Measurements from ENCODE around the gene RARB. TPM values are rescaled to one million over a fixed set of nuclear protein-coding genes. Genes with fewer than 3 reads are reported as not detected.

The RARB gene
- total and polyA plus RNA-seq, 2 donors (not counting 1 experiment from before 2014, with no cell fraction given): 9.4 to 13.3 TPM

DNA sequence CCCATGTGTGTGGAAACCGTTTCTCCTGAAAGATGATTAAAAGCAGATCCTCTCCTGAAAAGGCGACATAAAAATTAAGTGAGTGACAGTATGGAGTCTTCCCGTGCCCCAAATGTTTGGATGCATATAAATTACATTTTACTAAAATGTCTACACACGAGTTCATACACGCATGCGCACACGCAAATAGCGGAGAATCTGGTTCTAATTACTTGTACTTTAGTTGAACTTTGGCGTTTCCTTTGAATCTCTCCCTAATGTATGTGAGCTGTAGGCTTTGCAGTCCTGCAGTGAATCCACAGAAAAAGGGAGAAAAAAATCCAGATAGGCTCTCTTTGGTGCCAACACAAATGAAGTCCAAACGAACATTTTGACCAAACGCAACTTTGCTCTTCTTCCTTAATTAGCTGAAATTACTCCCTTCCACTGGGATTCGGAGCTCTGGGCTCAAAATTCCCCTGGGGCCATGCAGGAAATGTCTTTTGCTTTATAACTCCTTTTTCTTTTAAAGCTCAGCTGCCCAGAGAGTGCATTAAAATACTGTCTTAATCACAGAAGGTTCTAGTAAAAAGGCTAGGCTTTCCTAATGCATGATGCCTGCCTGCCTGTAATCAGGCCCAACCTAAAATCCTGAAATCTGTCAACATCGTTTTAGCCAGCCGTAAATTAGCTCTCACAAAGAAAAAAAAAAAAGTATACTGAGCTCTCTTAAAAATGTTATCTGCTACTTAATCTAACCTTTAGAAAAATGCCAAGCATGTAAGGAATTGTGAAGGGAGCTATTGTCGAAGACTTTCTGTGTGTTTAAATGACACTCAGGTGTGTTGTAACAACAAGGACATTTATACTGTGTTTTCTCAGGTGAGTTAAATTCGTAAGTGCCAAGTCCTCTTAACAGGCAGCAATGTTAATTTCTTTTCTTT is 26.2 kb downstream of the RARB start:
- peak overlapping the region; percentile 70 for H2AFZ ChIP-seq (ENCODE audit: low read length)
- no peak overlapping the region for H3K9ac ChIP-seq (ENCODE audit: insufficient read depth, low read length)
- no peaks in the 10 kb centered on the region for H3K9me3 ChIP-seq (ENCODE audit: control insufficient read depth, insufficient read depth, low read depth, low read length)
- peaks cover 23% of the 10 kb centered on the region for H3K4me1 ChIP-seq (ENCODE audit: control insufficient read depth, extremely low read depth, insufficient read depth, low read length)
- peak overlapping the region; percentile 13 to 50 (median 24) for H3K4me3 ChIP-seq (replicated peaks in 1 of 4; ENCODE audit: control extremely low read depth in 1 of 4, insufficient read depth in 1 of 4, low read depth in 3 of 4, low read length in 4 of 4)
- no peak for TF ChIP-seq EZH2 (IDR thresholded peaks at IDR 0.05; ENCODE audit: low read length, missing control alignments)
- TF ChIP-seq, protein P1, sequence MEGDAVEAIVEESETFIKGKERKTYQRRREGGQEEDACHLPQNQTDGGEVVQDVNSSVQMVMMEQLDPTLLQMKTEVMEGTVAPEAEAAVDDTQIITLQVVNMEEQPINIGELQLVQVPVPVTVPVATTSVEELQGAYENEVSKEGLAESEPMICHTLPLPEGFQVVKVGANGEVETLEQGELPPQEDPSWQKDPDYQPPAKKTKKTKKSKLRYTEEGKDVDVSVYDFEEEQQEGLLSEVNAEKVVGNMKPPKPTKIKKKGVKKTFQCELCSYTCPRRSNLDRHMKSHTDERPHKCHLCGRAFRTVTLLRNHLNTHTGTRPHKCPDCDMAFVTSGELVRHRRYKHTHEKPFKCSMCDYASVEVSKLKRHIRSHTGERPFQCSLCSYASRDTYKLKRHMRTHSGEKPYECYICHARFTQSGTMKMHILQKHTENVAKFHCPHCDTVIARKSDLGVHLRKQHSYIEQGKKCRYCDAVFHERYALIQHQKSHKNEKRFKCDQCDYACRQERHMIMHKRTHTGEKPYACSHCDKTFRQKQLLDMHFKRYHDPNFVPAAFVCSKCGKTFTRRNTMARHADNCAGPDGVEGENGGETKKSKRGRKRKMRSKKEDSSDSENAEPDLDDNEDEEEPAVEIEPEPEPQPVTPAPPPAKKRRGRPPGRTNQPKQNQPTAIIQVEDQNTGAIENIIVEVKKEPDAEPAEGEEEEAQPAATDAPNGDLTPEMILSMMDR (conservative IDR thresholded peaks at IDR 0.05 in 1 of 2, IDR thresholded peaks at IDR 0.05 in 1 of 2; ENCODE audit: low read depth in 1 of 2, low read length in 2 of 2): no peak
- H3K79me2 ChIP-seq (ENCODE audit: control insufficient read depth, insufficient read depth, low read length): no peaks in the 10 kb centered on the region
- peak overlapping the region; percentile 71 for H3K27ac ChIP-seq (ENCODE audit: insufficient read depth, low read length)
- H4K20me1 ChIP-seq (ENCODE audit: control insufficient read depth, extremely low read depth, insufficient read depth, low read length): no peaks in the 10 kb centered on the region
- no peaks in the 10 kb centered on the region for H3K27me3 ChIP-seq (ENCODE audit: control insufficient read depth, insufficient read depth, low read length)
- DNase-seq (ENCODE audit: low read depth in 2 of 2): peak in 1 of 2 donors; percentile 86
- no peaks in the 10 kb centered on the region for H3K36me3 ChIP-seq (ENCODE audit: control insufficient read depth, insufficient read depth, low read length)
- peak overlapping the region; percentile 53 for H3K4me2 ChIP-seq (ENCODE audit: extremely low read depth, insufficient read depth, low read length)

DNA sequence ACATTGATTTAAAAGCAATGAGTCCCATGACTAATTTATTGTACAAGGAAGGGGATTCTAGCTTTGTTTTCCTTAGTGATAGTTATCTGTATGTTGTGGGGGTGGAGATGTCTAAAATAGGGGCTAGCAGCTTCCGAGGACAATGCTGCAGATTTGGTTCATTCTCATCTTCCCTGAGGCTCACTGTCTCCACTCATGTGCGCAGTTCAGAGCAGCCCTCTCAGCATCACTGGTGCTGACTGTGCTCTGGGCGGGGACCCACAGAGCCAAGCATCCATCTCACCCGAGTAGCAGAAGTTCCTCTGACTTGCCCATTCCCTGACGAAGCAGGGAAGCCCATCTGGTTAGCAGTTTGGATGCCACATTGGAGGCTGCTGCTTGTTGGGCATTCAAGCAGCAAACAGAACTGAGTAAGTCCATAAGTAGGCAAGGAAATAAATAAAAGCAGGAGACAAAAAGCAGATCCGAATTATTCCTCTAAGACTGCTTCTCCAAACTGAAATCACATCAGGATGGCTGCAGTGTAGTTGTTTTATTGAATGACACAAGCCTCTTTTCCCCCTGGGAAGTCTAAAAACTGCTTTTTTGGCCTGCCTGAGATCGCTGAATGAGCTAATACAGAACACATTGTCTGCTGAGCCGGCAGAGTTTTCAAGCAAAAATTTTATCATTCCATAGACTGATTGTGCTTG is 27.5 kb downstream of the RARB start:
- DNase-seq (ENCODE audit: low read depth in 2 of 2): peak; percentile 31 to 72

More for the DNA sequence above, 27.5 kb downstream of the RARB start:
- H3K27ac ChIP-seq (ENCODE audit: insufficient read depth, low read length): peak overlapping the region; percentile 71
- H3K9me3 ChIP-seq (ENCODE audit: control insufficient read depth, insufficient read depth, low read depth, low read length): no peaks in the 10 kb centered on the region
- TF ChIP-seq EZH2 (IDR thresholded peaks at IDR 0.05; ENCODE audit: low read length, missing control alignments): no peak
- TF ChIP-seq, protein P1 (conservative IDR thresholded peaks at IDR 0.05 in 1 of 2, IDR thresholded peaks at IDR 0.05 in 1 of 2; ENCODE audit: low read depth in 1 of 2, low read length in 2 of 2): no peak
- H3K4me3 ChIP-seq (replicated peaks in 1 of 4; ENCODE audit: control extremely low read depth in 1 of 4, insufficient read depth in 1 of 4, low read depth in 3 of 4, low read length in 4 of 4): peak overlapping the region in 1 of 4 experiments; percentile 12
- peak overlapping the region; percentile 25 for H2AFZ ChIP-seq (ENCODE audit: low read length)
- peaks cover 23% of the 10 kb centered on the region for H3K4me1 ChIP-seq (ENCODE audit: control insufficient read depth, extremely low read depth, insufficient read depth, low read length)
- no peaks in the 10 kb centered on the region for H3K36me3 ChIP-seq (ENCODE audit: control insufficient read depth, insufficient read depth, low read length)
- H4K20me1 ChIP-seq (ENCODE audit: control insufficient read depth, extremely low read depth, insufficient read depth, low read length): no peaks in the 10 kb centered on the region
- H3K27me3 ChIP-seq (ENCODE audit: control insufficient read depth, insufficient read depth, low read length): no peaks in the 10 kb centered on the region
- H3K79me2 ChIP-seq (ENCODE audit: control insufficient read depth, insufficient read depth, low read length): no peaks in the 10 kb centered on the region
- H3K9ac ChIP-seq (ENCODE audit: insufficient read depth, low read length): no peak overlapping the region
- peak overlapping the region; percentile 67 for H3K4me2 ChIP-seq (ENCODE audit: extremely low read depth, insufficient read depth, low read length)

Measured in fibroblast of lung (primary cell).